NT2/D1 (cell line): ENCODE data around the gene MYO1D.

Experiments used
- DNase-seq: peaks from one replicate; pipeline ENCODE4 v3.0.0-alpha.2; 2011; ENCODE audit warnings: low read depth, low spot score
- H3K27me3 ChIP-seq: 2 replicates; pipeline ENCODE4 v1.6.0; 2011; ENCODE audit warnings: mild to moderate bottlenecking; ENCODE audit not compliant: insufficient read length, insufficient read depth
- H3K36me3 ChIP-seq: 2 replicates; pipeline ENCODE4 v1.6.1; 2011; ENCODE audit warnings: mild to moderate bottlenecking, low read length, mixed read lengths; ENCODE audit not compliant: insufficient read depth, insufficient read length
- H3K4me1 ChIP-seq: 2 replicates; pipeline ENCODE4 v1.5.1; 2011; ENCODE audit not compliant: insufficient read depth, insufficient read length
- H3K4me3 ChIP-seq: 2 replicates; pipeline ENCODE4 v1.5.1; 2011; ENCODE audit warnings: low read depth; ENCODE audit not compliant: insufficient read length
- H3K9ac ChIP-seq: 2 replicates; pipeline ENCODE4 v1.6.0; 2011; ENCODE audit warnings: low read depth; ENCODE audit not compliant: insufficient read length
- H3K9me3 ChIP-seq: 2 replicates; pipeline ENCODE4 v1.5.1; 2011; ENCODE audit warnings: mild to moderate bottlenecking, low read length; ENCODE audit not compliant: insufficient read depth
- SUZ12 ChIP-seq: IDR thresholded peaks from 2 replicates; pipeline ENCODE4 v1.6.1; 2011; ENCODE audit not compliant: insufficient read length, insufficient read depth; ENCODE audit errors: extremely low read depth
- YY1 ChIP-seq: IDR thresholded peaks from 2 replicates; pipeline ENCODE4 v1.6.1; 2011; ENCODE audit not compliant: insufficient read length, insufficient read depth
- ZNF274 ChIP-seq: IDR thresholded peaks from 2 replicates; pipeline ENCODE4 v1.6.1; 2011; ENCODE audit warnings: mild to moderate bottlenecking, low read depth, low read length

The MYO1D gene

DNA sequence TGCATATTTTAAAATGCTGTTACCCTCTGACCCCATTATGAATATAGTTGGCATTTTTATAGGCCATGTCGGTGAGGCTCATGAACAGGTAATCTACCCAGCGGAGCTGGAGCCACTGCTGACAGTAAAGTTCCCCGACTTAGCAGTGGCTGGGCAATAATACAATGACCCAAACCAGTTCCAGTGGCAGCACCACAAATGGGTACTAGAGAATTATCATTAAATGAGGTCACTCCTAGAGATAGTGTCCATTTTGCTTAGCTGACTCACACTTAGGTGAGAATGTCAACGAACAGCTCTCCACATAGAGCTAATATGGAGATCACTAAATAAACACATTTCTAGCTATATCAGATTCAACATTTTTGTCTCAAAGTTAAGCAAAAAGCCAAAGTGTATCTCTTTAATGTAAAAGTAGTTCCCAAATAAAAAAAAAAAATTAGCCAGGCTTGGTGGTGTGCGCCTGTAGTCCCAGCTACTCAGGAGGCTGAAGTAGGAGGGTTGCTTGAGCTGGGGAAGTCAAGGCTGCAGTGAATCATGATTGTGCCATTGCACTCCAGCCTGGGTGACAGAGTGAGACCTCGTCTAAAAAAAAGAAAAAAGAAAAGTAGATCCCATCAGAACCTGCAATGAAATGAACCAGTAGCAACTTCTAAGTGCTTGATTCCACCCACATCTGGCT, 7.4 kb downstream of the MYO1D start:
- Histone ChIP-seq H3K4me1 (no peaks in the 10 kb centered on the region), H3K36me3 (no peaks in the 10 kb centered on the region), H3K9me3 (no peaks in the 10 kb centered on the region), H3K27me3 (no peaks in the 10 kb centered on the region), H3K4me3 (no peak overlapping the region), H3K9ac (no peak overlapping the region)
- no peak for DNase-seq
- TF ChIP-seq YY1 (no peak), ZNF274 (no peak), SUZ12 (no peak)

GRCh38 chr17:32865141-32865540, 11.8 kb downstream of the MYO1D start:
- TF ChIP-seq YY1 (no peak), ZNF274 (no peak), SUZ12 (no peak)
- H3K9me3 ChIP-seq = no peaks in the 10 kb centered on the region
- no peak overlapping the region for H3K4me3 ChIP-seq
- no peaks in the 10 kb centered on the region for H3K36me3 ChIP-seq
- H3K9ac ChIP-seq = no peak overlapping the region
- H3K4me1 ChIP-seq = no peaks in the 10 kb centered on the region
- DNase-seq = no peak
- no peaks in the 10 kb centered on the region for H3K27me3 ChIP-seq

GRCh38 chr17:32863559-32863958, 13.4 kb downstream of the MYO1D start:
- no peak overlapping the region for H3K4me3 ChIP-seq

DNA sequence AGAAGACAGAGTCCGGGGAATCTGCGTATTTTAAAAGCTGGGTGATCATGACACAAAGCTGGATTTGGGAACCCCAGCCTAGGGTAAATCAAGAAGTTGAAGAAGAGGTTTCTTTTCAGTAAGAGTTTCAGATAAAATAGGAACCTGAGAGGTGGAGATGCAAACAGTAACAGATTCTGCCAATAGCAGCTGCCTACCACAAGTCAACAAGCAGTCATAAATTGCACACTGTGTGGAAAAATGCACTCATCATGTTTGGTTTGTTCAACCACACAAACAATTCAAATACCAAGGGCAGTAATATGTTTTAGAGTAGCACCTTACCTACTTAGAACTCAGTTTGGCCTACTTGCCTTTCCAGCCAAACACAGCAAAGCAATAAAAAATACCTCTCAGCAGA, 14.0 kb downstream of the MYO1D start:
- no peak for DNase-seq
- no peaks in the 10 kb centered on the region for H3K36me3 ChIP-seq
- H3K9ac ChIP-seq = no peak overlapping the region
- TF ChIP-seq ZNF274 (no peak), SUZ12 (no peak), YY1 (no peak)
- no peaks in the 10 kb centered on the region for H3K27me3 ChIP-seq
- no peaks in the 10 kb centered on the region for H3K4me1 ChIP-seq
- H3K9me3 ChIP-seq = no peaks in the 10 kb centered on the region
- no peak overlapping the region for H3K4me3 ChIP-seq

More at GRCh38 chr17:32863559-32863958, 13.4 kb downstream of the MYO1D start:
- H3K36me3 ChIP-seq = no peaks in the 10 kb centered on the region
- H3K9me3 ChIP-seq = no peaks in the 10 kb centered on the region
- no peaks in the 10 kb centered on the region for H3K4me1 ChIP-seq
- H3K9ac ChIP-seq = no peak overlapping the region
- DNase-seq = no peak
- H3K27me3 ChIP-seq = no peaks in the 10 kb centered on the region
- TF ChIP-seq ZNF274 (no peak), SUZ12 (no peak)

- Histone ChIP-seq H3K4me3 (no peak overlapping the region), H3K27me3 (no peaks in the 10 kb centered on the region), H3K9ac (no peak overlapping the region), H3K36me3 (no peaks in the 10 kb centered on the region), H3K9me3 (no peaks in the 10 kb centered on the region), H3K4me1 (no peaks in the 10 kb centered on the region)
- DNase-seq = no peak
- TF ChIP-seq SUZ12 = no peak
- TF ChIP-seq YY1 = no peak
- no peak for TF ChIP-seq ZNF274
Measured at GRCh38 chr17:32861981-32862380, 14.9 kb downstream of the MYO1D start.

- H3K9ac ChIP-seq = no peak overlapping the region
- H3K4me3 ChIP-seq = no peak overlapping the region
- DNase-seq = no peak
- H3K36me3 ChIP-seq = no peaks in the 10 kb centered on the region
- H3K9me3 ChIP-seq = no peaks in the 10 kb centered on the region
- no peaks in the 10 kb centered on the region for H3K4me1 ChIP-seq
- H3K27me3 ChIP-seq = no peaks in the 10 kb centered on the region
- TF ChIP-seq YY1 = no peak
- no peak for TF ChIP-seq SUZ12
- TF ChIP-seq ZNF274 = no peak
Measured at GRCh38 chr17:32859857-32860525, 16.9 kb downstream of the MYO1D start.

DNA sequence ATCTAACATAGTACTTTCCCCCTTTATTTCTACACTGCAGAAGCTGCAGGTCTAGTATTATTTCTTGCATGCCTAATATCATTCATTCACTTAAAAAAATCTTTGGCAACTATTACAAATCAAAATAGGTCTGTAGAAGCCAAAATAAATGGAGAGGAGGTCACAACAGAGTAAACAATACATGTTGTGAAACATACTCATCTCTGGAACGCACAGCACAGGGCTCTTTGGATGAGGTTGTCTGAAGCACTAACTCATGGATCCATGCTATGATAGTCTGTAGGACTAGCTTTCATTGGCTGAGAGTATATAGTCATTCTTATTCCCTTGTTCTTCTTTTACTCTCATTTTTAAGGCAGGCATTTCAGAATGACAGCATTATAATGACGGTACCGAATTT, 21.3 kb downstream of the MYO1D start:
- TF ChIP-seq ZNF274 = no peak
- TF ChIP-seq YY1 = no peak
- no peak for TF ChIP-seq SUZ12
- Histone ChIP-seq H3K27me3 (no peaks in the 10 kb centered on the region), H3K4me3 (no peak overlapping the region), H3K9ac (no peak overlapping the region), H3K4me1 (no peaks in the 10 kb centered on the region), H3K36me3 (no peaks in the 10 kb centered on the region), H3K9me3 (no peaks in the 10 kb centered on the region)
- no peak for DNase-seq
